K562 treated with DMSO at 1 percent for 48 hours (cell line): Measurements from ENCODE around the gene GPR17. TPM values are rescaled to one million over a fixed set of nuclear protein-coding genes. Genes with fewer than 3 reads are reported as not detected.

ENCODE experiments used
- total RNA-seq: library from RNA; unstranded; fragments of 300-600 nt; gene quantifications from 2 replicates; pipeline ENCODE4 v1.2.3, GENCODE V29; 2022; ENCODE audit warnings: low replicate concordance; ENCODE audit errors: extremely low read depth

The GPR17 gene
- total RNA-seq = not detected in 2 replicates

GRCh38 chr2:127645395-127646291 lies at the start of gene GPR17:
Gene GPR17 (plus strand): TSS chr2:127646153. CDS start chr2:127650736, 4,583 bp downstream.

GRCh38 chr2:127675331-127676261 lies 29.6 kb downstream of the GPR17 start, which contains the start of gene LIMS2:
Gene LIMS2 (minus strand): TSS chr2:127675530. CDS start chr2:127675024, 506 bp downstream.

GRCh38 chr2:127701193-127701650 lies 55.3 kb downstream of the GPR17 start, which contains the start of gene SFT2D3:
Gene SFT2D3 (plus strand): TSS chr2:127701497. CDS start chr2:127701529, 32 bp downstream.

Other genes starting within 250 kb of the GPR17 start
- not detected in 2 replicates for gene PROC, start 227.7 kb upstream of the GPR17 start, total RNA-seq
- not detected in 2 replicates for gene IWS1, start 119.7 kb upstream of the GPR17 start, total RNA-seq
- not detected in 2 replicates for gene MYO7B, start 110.5 kb upstream of the GPR17 start, total RNA-seq
- gene LIMS2, start 29.4 kb downstream of the GPR17 start, total RNA-seq = not detected in 2 replicates
- not detected in 2 replicates for gene SFT2D3, start 55.3 kb downstream of the GPR17 start, total RNA-seq
- gene WDR33, start 165.0 kb downstream of the GPR17 start, total RNA-seq = not detected in 2 replicates
- not detected in 2 replicates for gene POLR2D, start 212.0 kb downstream of the GPR17 start, total RNA-seq
- not detected in 2 replicates for gene AMMECR1L, start 239.8 kb downstream of the GPR17 start, total RNA-seq